GM21360 (cell line): ENCODE results near the gene SLC8A3.

ENCODE experiments used
- ATAC-seq: cut with Tn5 transposase; IDR thresholded peaks from one replicate; pipeline ENCODE4 v1.9.1; 2021; ENCODE audit warnings: mild to moderate bottlenecking, moderate library complexity; ENCODE audit not compliant: unreplicated experiment

Gene SLC8A3

DNA sequence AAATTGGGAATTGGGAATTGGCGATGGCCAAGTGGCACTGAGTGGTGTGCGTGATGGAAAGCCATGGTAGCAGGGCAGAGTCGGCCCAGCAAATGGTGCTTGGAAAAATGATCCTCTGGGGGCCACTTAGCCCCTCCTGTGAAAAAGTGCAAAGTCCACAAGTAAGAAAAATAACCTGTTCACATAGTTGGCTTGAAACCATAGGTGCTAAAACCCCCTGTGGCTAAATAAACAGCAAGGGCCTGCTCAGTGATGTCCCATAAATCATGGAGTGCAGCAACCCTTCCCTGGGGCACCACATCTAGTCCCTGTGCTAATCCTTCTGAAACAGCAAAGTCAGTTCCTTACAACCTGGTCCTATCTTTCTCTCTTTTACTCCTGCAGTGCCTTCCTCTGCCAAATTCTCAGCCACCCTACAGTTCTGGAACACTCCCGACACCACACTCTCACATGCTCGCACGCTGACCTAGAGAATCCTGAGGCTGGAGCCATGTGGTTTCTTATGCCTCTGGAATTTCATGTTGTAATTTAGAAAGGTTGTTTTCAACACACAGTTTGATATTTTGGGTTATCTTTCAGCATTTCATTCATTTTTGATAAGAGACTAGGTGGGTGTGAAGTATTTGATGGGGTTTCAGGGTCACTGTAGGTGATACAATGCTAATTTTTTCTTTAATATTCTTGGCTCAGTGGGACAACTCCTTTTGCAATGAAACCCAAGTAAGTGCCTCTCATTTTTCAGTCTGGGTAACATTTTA lies 186.0 kb downstream of the SLC8A3 start:
- no peak for ATAC-seq

DNA sequence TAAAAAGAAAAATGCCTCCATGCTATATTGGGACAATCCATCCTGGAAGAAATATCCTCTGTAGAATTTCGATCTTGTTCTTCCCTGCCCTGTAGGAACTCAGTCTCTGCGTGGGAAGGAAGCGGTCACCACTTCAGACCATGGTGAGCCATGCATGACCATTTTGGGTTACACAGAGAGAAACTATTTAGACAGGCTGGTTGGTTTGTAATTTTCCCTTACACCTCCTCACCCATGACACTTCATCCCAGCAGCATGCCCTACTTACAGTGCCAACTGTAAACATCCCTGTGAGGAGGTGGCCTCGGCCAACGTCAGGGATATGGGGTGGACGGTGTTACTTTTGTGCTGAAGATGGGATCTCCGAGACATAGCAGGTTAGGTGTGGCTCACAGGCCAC lies 188.2 kb downstream of the SLC8A3 start:
- ATAC-seq = no peak

DNA sequence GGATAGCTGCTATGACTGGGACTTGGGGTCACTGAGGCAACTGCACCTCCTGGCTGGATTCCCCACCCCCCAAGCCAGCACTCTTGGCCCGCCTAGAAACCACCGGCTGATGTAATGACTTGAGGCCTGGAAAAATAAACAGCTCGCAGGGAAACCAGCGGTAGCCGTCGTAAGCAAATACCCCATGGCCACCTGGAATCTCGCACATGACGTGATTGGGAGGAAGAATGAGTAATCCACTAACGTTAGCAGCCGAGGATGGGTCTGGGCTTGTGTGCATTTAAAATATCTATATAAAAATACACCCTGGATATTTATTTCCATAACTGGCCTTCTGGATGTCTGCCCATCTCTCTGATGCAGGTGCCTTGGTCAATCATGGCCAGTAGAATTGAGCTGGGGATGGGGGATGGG lies 189.5 kb downstream of the SLC8A3 start:
- no peak for ATAC-seq

DNA sequence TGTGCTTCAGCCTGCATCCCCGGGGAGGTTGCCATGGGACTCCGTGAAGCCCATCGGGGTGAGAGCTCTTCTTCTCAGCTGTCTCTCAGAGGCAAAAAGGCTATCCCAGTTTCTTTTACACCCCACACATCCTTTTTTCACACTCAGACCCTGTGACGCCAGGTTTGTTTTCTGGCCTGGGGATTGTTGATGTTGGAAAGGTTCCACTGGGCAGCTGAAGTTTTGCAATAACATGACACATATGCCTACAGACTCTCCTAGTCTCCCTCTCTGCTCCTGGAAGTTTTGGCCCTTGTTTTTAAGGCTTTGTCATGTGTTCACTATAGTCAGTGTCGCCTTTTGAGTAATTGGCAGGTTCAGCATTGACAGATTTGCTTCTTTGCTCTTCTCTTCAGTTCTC lies 190.9 kb downstream of the SLC8A3 start:
- no peak for ATAC-seq

DNA sequence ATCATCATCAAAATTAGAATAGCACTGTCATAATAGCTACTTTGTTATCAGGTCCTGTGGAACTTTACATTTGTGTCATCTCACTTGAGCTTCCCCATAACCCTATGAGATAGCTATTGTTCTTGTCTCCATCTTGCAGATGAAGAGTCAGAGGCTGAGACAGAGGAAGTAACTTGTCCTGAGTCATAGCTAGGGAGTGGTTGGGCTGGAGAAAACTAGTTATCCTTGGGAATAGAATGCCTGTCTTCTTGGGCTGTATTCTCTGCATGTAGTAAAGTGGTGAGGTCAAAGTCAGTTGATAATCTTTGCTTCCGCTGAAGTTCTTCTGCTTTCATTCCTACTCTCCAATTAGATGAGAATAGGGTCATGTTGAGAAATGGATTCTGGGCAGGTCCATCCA lies 192.5 kb downstream of the SLC8A3 start:
- ATAC-seq = no peak
